Measurements from ENCODE around the gene NPL.

Gene NPL

GRCh38 chr1:182794676-182795201 is 5.2 kb downstream of the NPL start:
- TF ChIP-seq CTCF (IDR thresholded peaks at IDR 0.05; ENCODE audit: low read depth, low read length, missing control alignments): no peak
- in situ Hi-C loops (cut with HindIII; ENCODE audit: low sequenced_read_pairs): no loop called here
- H3K4me3 ChIP-seq (ENCODE audit: low read depth, low read length): no peak overlapping the region
- DNase-seq (ENCODE audit: low read depth): no peak

- TF ChIP-seq CTCF (IDR thresholded peaks at IDR 0.05; ENCODE audit: low read depth, low read length, missing control alignments): no peak
- no peak overlapping the region for H3K4me3 ChIP-seq (ENCODE audit: low read depth, low read length)
- DNase-seq (ENCODE audit: low read depth): no peak
- in situ Hi-C loops (cut with HindIII; ENCODE audit: low sequenced_read_pairs): no loop called here
These were observed 6.1 kb downstream of the NPL start for GRCh38 chr1:182795563-182796228.

GRCh38 chr1:182802006-182802803 is 12.6 kb downstream of the NPL start:
- no peak for TF ChIP-seq CTCF (IDR thresholded peaks at IDR 0.05; ENCODE audit: low read depth, low read length, missing control alignments)
- in situ Hi-C loops (cut with HindIII; ENCODE audit: low sequenced_read_pairs): no loop called here
- no peak for DNase-seq (ENCODE audit: low read depth)
- H3K4me3 ChIP-seq (ENCODE audit: low read depth, low read length): no peak overlapping the region

GRCh38 chr1:182803846-182804245 is 14.3 kb downstream of the NPL start:
- DNase-seq (ENCODE audit: low read depth): no peak
- in situ Hi-C loops (cut with HindIII; ENCODE audit: low sequenced_read_pairs): no loop called here
- H3K4me3 ChIP-seq (ENCODE audit: low read depth, low read length): no peak overlapping the region
- no peak for TF ChIP-seq CTCF (IDR thresholded peaks at IDR 0.05; ENCODE audit: low read depth, low read length, missing control alignments)

- no peak for DNase-seq (ENCODE audit: low read depth)
- in situ Hi-C loops (cut with HindIII; ENCODE audit: low sequenced_read_pairs): no loop called here
- no peak overlapping the region for H3K4me3 ChIP-seq (ENCODE audit: low read depth, low read length)
- no peak for TF ChIP-seq CTCF (IDR thresholded peaks at IDR 0.05; ENCODE audit: low read depth, low read length, missing control alignments)
These were observed 16.6 kb downstream of the NPL start for GRCh38 chr1:182806015-182806678.

GRCh38 chr1:182807907-182808306 is 18.3 kb downstream of the NPL start:
- no peak for DNase-seq (ENCODE audit: low read depth)
- in situ Hi-C loops (cut with HindIII; ENCODE audit: low sequenced_read_pairs): no loop called here
- TF ChIP-seq CTCF (IDR thresholded peaks at IDR 0.05; ENCODE audit: low read depth, low read length, missing control alignments): no peak
- no peak overlapping the region for H3K4me3 ChIP-seq (ENCODE audit: low read depth, low read length)

Measured in astrocyte of the cerebellum (primary cell).